Keratinocyte (primary cell): ENCODE measurements around the gene ATXN7L1.

Experiments
- EZH2 ChIP-seq: IDR thresholded peaks from one replicate; pipeline ENCODE4 v1.6.1; 2012; ENCODE audit warnings: inconsistent platforms, mild to moderate bottlenecking, low read length, moderate library complexity
- TF ChIP-seq, protein P1 (sequence below), 3 experiments: IDR thresholded peaks in 1 of 3; conservative IDR thresholded peaks in 1 of 3; optimal IDR thresholded peaks in 1 of 3; 2 replicates in 2 of 3; 3 replicates in 1 of 3; pipeline versions ENCODE3 to v1.5.1; 2011; ENCODE audit warnings: low read length in 3 of 3, mild to moderate bottlenecking in 3 of 3, moderate library complexity in 2 of 3, control low read depth in 1 of 3, inconsistent platforms in 1 of 3; ENCODE audit not compliant: insufficient read depth in 2 of 3; ENCODE audit errors: extremely low read depth in 1 of 3

DNA sequence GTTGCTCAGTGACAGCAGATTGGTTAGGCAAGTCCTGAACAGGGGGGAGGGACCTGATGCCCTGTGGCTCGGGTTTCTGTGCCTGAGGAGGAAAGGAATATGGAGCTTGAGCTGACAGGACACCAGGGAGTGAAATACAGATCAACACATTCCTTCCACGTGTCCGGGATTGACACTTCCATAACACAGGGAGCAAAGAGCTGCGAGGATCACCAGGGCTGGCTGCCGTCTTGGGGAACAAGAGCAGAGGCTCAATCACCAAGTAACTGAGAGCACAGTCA is 258.4 kb downstream of the ATXN7L1 start:
- TF ChIP-seq EZH2, result no peak
- TF ChIP-seq, protein P1, sequence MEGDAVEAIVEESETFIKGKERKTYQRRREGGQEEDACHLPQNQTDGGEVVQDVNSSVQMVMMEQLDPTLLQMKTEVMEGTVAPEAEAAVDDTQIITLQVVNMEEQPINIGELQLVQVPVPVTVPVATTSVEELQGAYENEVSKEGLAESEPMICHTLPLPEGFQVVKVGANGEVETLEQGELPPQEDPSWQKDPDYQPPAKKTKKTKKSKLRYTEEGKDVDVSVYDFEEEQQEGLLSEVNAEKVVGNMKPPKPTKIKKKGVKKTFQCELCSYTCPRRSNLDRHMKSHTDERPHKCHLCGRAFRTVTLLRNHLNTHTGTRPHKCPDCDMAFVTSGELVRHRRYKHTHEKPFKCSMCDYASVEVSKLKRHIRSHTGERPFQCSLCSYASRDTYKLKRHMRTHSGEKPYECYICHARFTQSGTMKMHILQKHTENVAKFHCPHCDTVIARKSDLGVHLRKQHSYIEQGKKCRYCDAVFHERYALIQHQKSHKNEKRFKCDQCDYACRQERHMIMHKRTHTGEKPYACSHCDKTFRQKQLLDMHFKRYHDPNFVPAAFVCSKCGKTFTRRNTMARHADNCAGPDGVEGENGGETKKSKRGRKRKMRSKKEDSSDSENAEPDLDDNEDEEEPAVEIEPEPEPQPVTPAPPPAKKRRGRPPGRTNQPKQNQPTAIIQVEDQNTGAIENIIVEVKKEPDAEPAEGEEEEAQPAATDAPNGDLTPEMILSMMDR (optimal IDR thresholded peaks at IDR 0.05 in 1 of 3, IDR thresholded peaks at IDR 0.05 in 1 of 3, conservative IDR thresholded peaks at IDR 0.05 in 1 of 3; ENCODE audit: extremely low read depth in 1 of 3, insufficient read depth in 2 of 3, low read length in 3 of 3), result no peak
